Measurements from ENCODE around the gene PARVB. TPM values are rescaled to one million over a fixed set of nuclear protein-coding genes. Genes with fewer than 3 reads are reported as not detected.

Gene PARVB
- total and polyA plus RNA-seq, 5 donors from 2014 or later = 3.7 to 20.6 (median 6.2) TPM

- Histone ChIP-seq H3K4me1 (ENCODE audit: control insufficient read depth, insufficient read depth, low read length, poor library complexity, severe bottlenecking) (no peaks in the 10 kb centered on the region), H3K4me3 (ENCODE audit: low read depth, low read length) (no peak overlapping the region), H3K27ac (ENCODE audit: insufficient read depth, low read length, poor library complexity, severe bottlenecking) (no peak overlapping the region), H3K9me3 (ENCODE audit: control insufficient read depth in 2 of 2, low read length in 2 of 2) (peaks cover 8 to 11% of the 10 kb centered on the region in 2 experiments), H3K36me3 (ENCODE audit: control insufficient read depth, insufficient read depth, low read length) (peaks cover 28% of the 10 kb centered on the region), H3K27me3 (ENCODE audit: control insufficient read depth, insufficient read depth, low read length) (no peaks in the 10 kb centered on the region)
- H3K9me3 Mint-ChIP-seq = peaks cover 0 to 19% (median 3%) of the 10 kb centered on the region in 7 donors
- no peaks in the 10 kb centered on the region for H3K27me3 Mint-ChIP-seq
- peaks cover 0 to 5% (median 0%) of the 10 kb centered on the region in 4 donors for H3K4me1 Mint-ChIP-seq
- ATAC-seq (ENCODE audit: low read depth in 2 of 2) (no peak), DNase-seq (no peak)
- H3K36me3 Mint-ChIP-seq = peaks cover 24% of the 10 kb centered on the region
- no peak overlapping the region for H3K27ac Mint-ChIP-seq
- H3K4me3 Mint-ChIP-seq = no peak overlapping the region
These were observed 112.7 kb downstream of the PARVB start for GRCh38 chr22:44136786-44137185.

GRCh38 chr22:44137415-44137814, 113.3 kb downstream of the PARVB start:
- ATAC-seq (ENCODE audit: low read depth in 2 of 2) (no peak), DNase-seq (no peak)
- Mint-ChIP-seq H3K27ac (no peak overlapping the region), H3K4me3 (no peak overlapping the region), H3K27me3 (no peaks in the 10 kb centered on the region), H3K4me1 (peaks cover 0 to 5% (median 0%) of the 10 kb centered on the region in 4 donors), H3K36me3 (peaks cover 24% of the 10 kb centered on the region), H3K9me3 (peaks cover 0 to 19% (median 3%) of the 10 kb centered on the region in 7 donors)
- H3K9me3 ChIP-seq (ENCODE audit: control insufficient read depth in 2 of 2, low read length in 2 of 2) = peaks cover 8 to 11% of the 10 kb centered on the region in 2 experiments
- no peak overlapping the region for H3K4me3 ChIP-seq (ENCODE audit: low read depth, low read length)
- no peaks in the 10 kb centered on the region for H3K4me1 ChIP-seq (ENCODE audit: control insufficient read depth, insufficient read depth, low read length, poor library complexity, severe bottlenecking)
- H3K36me3 ChIP-seq (ENCODE audit: control insufficient read depth, insufficient read depth, low read length) = peaks cover 28% of the 10 kb centered on the region
- H3K27me3 ChIP-seq (ENCODE audit: control insufficient read depth, insufficient read depth, low read length) = no peaks in the 10 kb centered on the region
- no peak overlapping the region for H3K27ac ChIP-seq (ENCODE audit: insufficient read depth, low read length, poor library complexity, severe bottlenecking)

GRCh38 chr22:44139773-44140172, 115.7 kb downstream of the PARVB start:
- ATAC-seq (ENCODE audit: low read depth in 2 of 2) (no peak), DNase-seq (no peak)
- Histone ChIP-seq H3K9me3 (ENCODE audit: control insufficient read depth in 2 of 2, low read length in 2 of 2) (peaks cover 8 to 11% of the 10 kb centered on the region in 2 experiments), H3K4me3 (ENCODE audit: low read depth, low read length) (no peak overlapping the region), H3K27ac (ENCODE audit: insufficient read depth, low read length, poor library complexity, severe bottlenecking) (no peak overlapping the region), H3K36me3 (ENCODE audit: control insufficient read depth, insufficient read depth, low read length) (peaks cover 24% of the 10 kb centered on the region), H3K4me1 (ENCODE audit: control insufficient read depth, insufficient read depth, low read length, poor library complexity, severe bottlenecking) (no peaks in the 10 kb centered on the region), H3K27me3 (ENCODE audit: control insufficient read depth, insufficient read depth, low read length) (no peaks in the 10 kb centered on the region)
- Mint-ChIP-seq H3K27me3 (no peaks in the 10 kb centered on the region), H3K9me3 (peaks cover 0 to 19% (median 3%) of the 10 kb centered on the region in 7 donors), H3K27ac (no peak overlapping the region), H3K4me1 (peaks cover 0 to 3% (median 0%) of the 10 kb centered on the region in 4 donors), H3K4me3 (no peak overlapping the region), H3K36me3 (peaks cover 24% of the 10 kb centered on the region)

- Histone ChIP-seq H3K27me3 (ENCODE audit: control insufficient read depth, insufficient read depth, low read length) (no peaks in the 10 kb centered on the region), H3K27ac (ENCODE audit: insufficient read depth, low read length, poor library complexity, severe bottlenecking) (no peak overlapping the region), H3K9me3 (ENCODE audit: control insufficient read depth in 2 of 2, low read length in 2 of 2) (peaks cover 0 to 5% of the 10 kb centered on the region in 2 experiments), H3K36me3 (ENCODE audit: control insufficient read depth, insufficient read depth, low read length) (peaks cover 7% of the 10 kb centered on the region), H3K4me3 (ENCODE audit: low read depth, low read length) (no peak overlapping the region), H3K4me1 (ENCODE audit: control insufficient read depth, insufficient read depth, low read length, poor library complexity, severe bottlenecking) (no peaks in the 10 kb centered on the region)
- no peak for ATAC-seq (ENCODE audit: low read depth in 2 of 2)
- Mint-ChIP-seq H3K27ac (no peak overlapping the region), H3K36me3 (peaks cover 9% of the 10 kb centered on the region), H3K27me3 (no peaks in the 10 kb centered on the region), H3K4me3 (no peak overlapping the region), H3K9me3 (peaks cover 0 to 7% (median 0%) of the 10 kb centered on the region in 7 donors), H3K4me1 (peaks cover 0 to 3% (median 0%) of the 10 kb centered on the region in 4 donors)
- DNase-seq = no peak
These were observed 118.5 kb downstream of the PARVB start for GRCh38 chr22:44142421-44143104.

GRCh38 chr22:44143105-44143474, 119.0 kb downstream of the PARVB start:
- Mint-ChIP-seq H3K4me3 (no peak overlapping the region), H3K36me3 (peaks cover 8% of the 10 kb centered on the region), H3K27ac (no peak overlapping the region), H3K4me1 (peaks cover 0 to 3% (median 0%) of the 10 kb centered on the region in 4 donors), H3K9me3 (peaks cover 0 to 4% (median 0%) of the 10 kb centered on the region in 7 donors), H3K27me3 (no peaks in the 10 kb centered on the region)
- ATAC-seq (ENCODE audit: low read depth in 2 of 2) (no peak), DNase-seq (no peak)
- H3K27ac ChIP-seq (ENCODE audit: insufficient read depth, low read length, poor library complexity, severe bottlenecking) = no peak overlapping the region
- H3K9me3 ChIP-seq (ENCODE audit: control insufficient read depth in 2 of 2, low read length in 2 of 2) = no peaks in the 10 kb centered on the region
- no peaks in the 10 kb centered on the region for H3K27me3 ChIP-seq (ENCODE audit: control insufficient read depth, insufficient read depth, low read length)
- H3K4me3 ChIP-seq (ENCODE audit: low read depth, low read length) = no peak overlapping the region
- H3K36me3 ChIP-seq (ENCODE audit: control insufficient read depth, insufficient read depth, low read length) = peaks cover 6% of the 10 kb centered on the region
- H3K4me1 ChIP-seq (ENCODE audit: control insufficient read depth, insufficient read depth, low read length, poor library complexity, severe bottlenecking) = no peaks in the 10 kb centered on the region

- H3K36me3 Mint-ChIP-seq = peaks cover 9% of the 10 kb centered on the region
- peaks cover 0 to 4% (median 0%) of the 10 kb centered on the region in 7 donors for H3K9me3 Mint-ChIP-seq
- Histone ChIP-seq H3K9me3 (ENCODE audit: control insufficient read depth in 2 of 2, low read length in 2 of 2) (no peaks in the 10 kb centered on the region), H3K36me3 (ENCODE audit: control insufficient read depth, insufficient read depth, low read length) (peaks cover 6% of the 10 kb centered on the region), H3K27ac (ENCODE audit: insufficient read depth, low read length, poor library complexity, severe bottlenecking) (no peak overlapping the region), H3K4me1 (ENCODE audit: control insufficient read depth, insufficient read depth, low read length, poor library complexity, severe bottlenecking) (no peaks in the 10 kb centered on the region), H3K27me3 (ENCODE audit: control insufficient read depth, insufficient read depth, low read length) (no peaks in the 10 kb centered on the region), H3K4me3 (ENCODE audit: low read depth, low read length) (no peak overlapping the region)
- peaks cover 0 to 3% (median 0%) of the 10 kb centered on the region in 4 donors for H3K4me1 Mint-ChIP-seq
- DNase-seq (no peak), ATAC-seq (ENCODE audit: low read depth in 2 of 2) (no peak)
- no peaks in the 10 kb centered on the region for H3K27me3 Mint-ChIP-seq
- no peak overlapping the region for H3K4me3 Mint-ChIP-seq
- no peak overlapping the region for H3K27ac Mint-ChIP-seq
These were observed 119.5 kb downstream of the PARVB start for GRCh38 chr22:44143579-44143978.

- H3K27me3 ChIP-seq (ENCODE audit: control insufficient read depth, insufficient read depth, low read length) = no peaks in the 10 kb centered on the region
- H3K27me3 Mint-ChIP-seq = no peaks in the 10 kb centered on the region
- H3K27ac ChIP-seq (ENCODE audit: insufficient read depth, low read length, poor library complexity, severe bottlenecking) = no peak overlapping the region
- H3K4me1 Mint-ChIP-seq = peaks cover 0 to 3% (median 0%) of the 10 kb centered on the region in 4 donors
- H3K9me3 ChIP-seq (ENCODE audit: control insufficient read depth in 2 of 2, low read length in 2 of 2) = no peaks in the 10 kb centered on the region
- DNase-seq = no peak
- peaks cover 0 to 2% (median 0%) of the 10 kb centered on the region in 7 donors for H3K9me3 Mint-ChIP-seq
- peaks cover 6% of the 10 kb centered on the region for H3K36me3 ChIP-seq (ENCODE audit: control insufficient read depth, insufficient read depth, low read length)
- peaks cover 9% of the 10 kb centered on the region for H3K36me3 Mint-ChIP-seq
- no peak overlapping the region for H3K4me3 ChIP-seq (ENCODE audit: low read depth, low read length)
- no peak overlapping the region for H3K4me3 Mint-ChIP-seq
- no peak for ATAC-seq (ENCODE audit: low read depth in 2 of 2)
- no peak overlapping the region for H3K27ac Mint-ChIP-seq
- no peaks in the 10 kb centered on the region for H3K4me1 ChIP-seq (ENCODE audit: control insufficient read depth, insufficient read depth, low read length, poor library complexity, severe bottlenecking)
These were observed 120.0 kb downstream of the PARVB start for GRCh38 chr22:44144046-44144569.

- no peak overlapping the region for H3K27ac ChIP-seq (ENCODE audit: insufficient read depth, low read length, poor library complexity, severe bottlenecking)
- no peak for ATAC-seq (ENCODE audit: low read depth in 2 of 2)
- Mint-ChIP-seq H3K27ac (no peak overlapping the region), H3K4me3 (no peak overlapping the region), H3K4me1 (peaks cover 0 to 3% (median 0%) of the 10 kb centered on the region in 4 donors), H3K9me3 (peaks cover 0 to 2% (median 0%) of the 10 kb centered on the region in 7 donors), H3K27me3 (no peaks in the 10 kb centered on the region), H3K36me3 (peaks cover 3% of the 10 kb centered on the region)
- peaks cover 6% of the 10 kb centered on the region for H3K36me3 ChIP-seq (ENCODE audit: control insufficient read depth, insufficient read depth, low read length)
- no peaks in the 10 kb centered on the region for H3K9me3 ChIP-seq (ENCODE audit: control insufficient read depth in 2 of 2, low read length in 2 of 2)
- H3K4me1 ChIP-seq (ENCODE audit: control insufficient read depth, insufficient read depth, low read length, poor library complexity, severe bottlenecking) = no peaks in the 10 kb centered on the region
- no peak overlapping the region for H3K4me3 ChIP-seq (ENCODE audit: low read depth, low read length)
- no peaks in the 10 kb centered on the region for H3K27me3 ChIP-seq (ENCODE audit: control insufficient read depth, insufficient read depth, low read length)
- no peak for DNase-seq
These were observed 121.4 kb downstream of the PARVB start for GRCh38 chr22:44145544-44145943.

Data from CD4-positive, CD25-positive, alpha-beta regulatory T cell (primary cell).